BJ (cell line): ENCODE data around the gene FAM24B. TPM values are rescaled to one million over a fixed set of nuclear protein-coding genes. Genes with fewer than 3 reads are reported as not detected.
"Not testable (repeated sequence)": the region's sequence is repeated elsewhere in the genome, so short reads cannot be mapped to it uniquely, and the experiment has no call there.

Experiments used
- CTCF ChIA-PET: fragments of 350-600 bp; formaldehyde crosslinking; extraction: SDS; loops from one replicate; lab custom pipeline; 2021; ENCODE audit warnings: antibody characterized with exemption, inconsistent platforms; lab: Yijun Ruan, JAX
- POLR2A ChIA-PET: fragments of 300-600 bp; sonication (Branson Sonifier 250); formaldehyde crosslinking; extraction: SDS; loops from one replicate; lab custom pipeline; 2021; ENCODE audit warnings: antibody characterized with exemption; lab: Charles Lee
- DNase-seq: peaks from one replicate; pipeline ENCODE4 v3.0.0-alpha.2; 2011; ENCODE audit warnings: low read depth
- H3K27me3 ChIP-seq: 2 replicates; pipeline ENCODE4 v1.6.0; 2011; ENCODE audit warnings: low read length; ENCODE audit not compliant: control insufficient read depth, insufficient read depth
- H3K36me3 ChIP-seq: 2 replicates; pipeline ENCODE4 v1.5.1; 2011; ENCODE audit warnings: low read length; ENCODE audit not compliant: control insufficient read depth, insufficient read depth
- H3K4me3 ChIP-seq: 2 replicates; pipeline ENCODE4 v1.5.1; 2011; ENCODE audit warnings: low read depth, mild to moderate bottlenecking, control low read depth, low read length
- CTCF ChIP-seq: IDR thresholded peaks from 2 replicates; pipeline ENCODE4 v1.5.1; 2011; ENCODE audit warnings: low read depth, mild to moderate bottlenecking, control low read depth, inconsistent platforms, low read length, moderate library complexity; ENCODE audit not compliant: insufficient read depth
- polyA plus RNA-seq: library from polyadenylated mRNA; depleted of rRNA; stranded (reverse); fragments of >200 nt; gene quantifications from 2 replicates; pipeline ENCODE4 v1.2.3, GENCODE V29; 2011

FAM24B gene
- polyA plus RNA-seq, 1 experiment = 2.8 TPM

DNA sequence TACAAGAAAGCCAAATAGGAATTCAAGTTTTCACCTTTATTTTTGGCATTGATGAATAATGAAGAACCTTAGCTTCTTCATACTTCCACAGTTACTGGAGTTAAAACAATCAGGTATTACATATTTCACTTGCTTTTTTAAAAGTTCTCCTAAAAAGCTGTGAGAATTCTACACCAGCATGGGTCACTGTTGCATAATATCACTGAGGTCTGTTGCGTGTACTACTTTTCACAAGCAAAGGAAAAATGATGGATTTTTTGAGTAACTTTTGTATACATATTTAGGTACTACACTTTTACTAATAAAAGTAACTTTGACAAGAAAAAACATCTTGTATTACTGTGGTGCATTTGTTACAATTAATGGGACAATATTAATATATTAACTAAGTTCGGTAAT lies 15.2 kb downstream of the FAM24B start:
- H3K4me3 ChIP-seq = no peak overlapping the region
- H3K27me3 ChIP-seq = no peaks in the 10 kb centered on the region
- no peak for DNase-seq
- CTCF ChIA-PET = interaction anchor here (1.2 to 2.2 kb wide), 3 partner anchors 11 to 117 kb away, joined by 4 to 8 read pairs (median 4); no protein-coding TSS in a partner anchor
- POLR2A ChIA-PET = no interaction called here
- H3K36me3 ChIP-seq = no peaks in the 10 kb centered on the region
- TF ChIP-seq CTCF = no peak

GRCh38 chr10:122863216-122864193 lies 15.9 kb downstream of the FAM24B start:
- no peak overlapping the region for H3K4me3 ChIP-seq
- ChIA-PET CTCF (interaction anchor here (1.2 to 2.2 kb wide), 3 partner anchors 11 to 117 kb away, joined by 4 to 8 read pairs (median 4); no protein-coding TSS in a partner anchor), POLR2A (no interaction called here)
- TF ChIP-seq CTCF = no peak
- no peaks in the 10 kb centered on the region for H3K27me3 ChIP-seq
- no peaks in the 10 kb centered on the region for H3K36me3 ChIP-seq
- DNase-seq = no peak

GRCh38 chr10:122861711-122862161 lies 17.6 kb downstream of the FAM24B start:
- H3K36me3 ChIP-seq = no peaks in the 10 kb centered on the region
- H3K27me3 ChIP-seq = no peaks in the 10 kb centered on the region
- H3K4me3 ChIP-seq = no peak overlapping the region
- no peak for DNase-seq
- TF ChIP-seq CTCF = no peak
- ChIA-PET POLR2A (no interaction called here), CTCF (no interaction called here)

- ChIA-PET CTCF (no interaction called here), POLR2A (no interaction called here)
- H3K4me3 ChIP-seq = no peak overlapping the region
- H3K27me3 ChIP-seq = no peaks in the 10 kb centered on the region
- TF ChIP-seq CTCF = no peak
- no peak for DNase-seq
- H3K36me3 ChIP-seq = no peaks in the 10 kb centered on the region
These were observed 19.9 kb downstream of the FAM24B start for GRCh38 chr10:122859527-122859926.

DNA sequence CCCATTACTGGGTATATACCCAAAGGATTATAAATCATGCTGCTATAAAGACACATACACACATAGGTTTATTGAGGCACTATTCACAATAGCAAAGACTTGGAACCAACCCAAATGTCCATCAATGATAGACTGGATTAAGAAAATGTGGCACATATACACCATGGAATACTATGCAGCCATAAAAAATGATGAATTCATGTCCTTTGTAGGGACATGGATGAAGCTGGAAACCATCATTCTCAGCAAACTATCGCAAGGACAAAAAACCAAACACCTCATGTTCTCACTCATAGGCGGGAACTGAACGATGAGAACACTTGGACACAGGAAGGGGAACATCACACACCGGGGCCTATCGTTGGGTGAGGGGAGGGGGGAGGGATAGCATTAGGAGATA lies 21.3 kb downstream of the FAM24B start:
- H3K4me3 ChIP-seq, H3K27me3 ChIP-seq, DNase-seq, POLR2A ChIA-PET, H3K36me3 ChIP-seq, CTCF ChIA-PET: not testable (repeated sequence)
